Upper lobe of right lung (tissue), 1 donor: ENCODE data around the gene ALDOA. TPM values are rescaled to one million over a fixed set of nuclear protein-coding genes. Genes with fewer than 3 reads are reported as not detected.
A peak's percentile ranks its signal among the peaks of the same experiment; 100 is the strongest.

Source experiments
- ATAC-seq: fragments of 200-7000 bp; cut with Tn5 transposase; one replicate; pipeline ENCODE4 v1.9.1; 2020; ENCODE audit warnings: mild to moderate bottlenecking, moderate library complexity
- DNase-seq: peaks from one replicate; pipeline ENCODE4 v3.0.0-alpha.2; 2020
- H3K27ac ChIP-seq: fragments of 200-600 bp; one replicate; pipeline ENCODE4 v1.8.0; 2022
- H3K27me3 ChIP-seq: fragments of 200-600 bp; one replicate; pipeline ENCODE4 v1.8.0; 2022; ENCODE audit warnings: mild to moderate bottlenecking
- H3K36me3 ChIP-seq: fragments of 200-600 bp; one replicate; pipeline ENCODE4 v1.8.0; 2022
- H3K4me1 ChIP-seq: fragments of 200-600 bp; one replicate; pipeline ENCODE4 v1.8.0; 2022
- H3K4me3 ChIP-seq: fragments of 200-600 bp; one replicate; pipeline ENCODE4 v1.8.0; 2022; ENCODE audit warnings: mild to moderate bottlenecking
- H3K9me3 ChIP-seq: fragments of 200-600 bp; one replicate; pipeline ENCODE4 v1.8.0; 2022
- intact Hi-C: fragments of 100-400 bp; cut with DNase I; formaldehyde crosslinking; loops from one replicate; pipeline ENCODE4 v1.11.0; 2022
- total RNA-seq: library from RNA; stranded (reverse); fragmentation: NEBNext Ultra II Directional; extraction: Animal tissue kit (Norgen Biotek cat#: 25700); gene quantifications from one replicate; pipeline ENCODE4 v1.2.1, GENCODE V29; 2021
- TF ChIP-seq, protein P1 (sequence below): fragments of 200-600 bp; IDR thresholded peaks from one replicate; pipeline ENCODE4 v1.8.0; 2022; ENCODE audit warnings: antibody characterized with exemption
- donor health status: DM: no; HTN: yes; CAD: no; lungs with severe emphysema.

ALDOA gene
- total RNA-seq, 1 donor from 2014 or later: 689 TPM

DNA sequence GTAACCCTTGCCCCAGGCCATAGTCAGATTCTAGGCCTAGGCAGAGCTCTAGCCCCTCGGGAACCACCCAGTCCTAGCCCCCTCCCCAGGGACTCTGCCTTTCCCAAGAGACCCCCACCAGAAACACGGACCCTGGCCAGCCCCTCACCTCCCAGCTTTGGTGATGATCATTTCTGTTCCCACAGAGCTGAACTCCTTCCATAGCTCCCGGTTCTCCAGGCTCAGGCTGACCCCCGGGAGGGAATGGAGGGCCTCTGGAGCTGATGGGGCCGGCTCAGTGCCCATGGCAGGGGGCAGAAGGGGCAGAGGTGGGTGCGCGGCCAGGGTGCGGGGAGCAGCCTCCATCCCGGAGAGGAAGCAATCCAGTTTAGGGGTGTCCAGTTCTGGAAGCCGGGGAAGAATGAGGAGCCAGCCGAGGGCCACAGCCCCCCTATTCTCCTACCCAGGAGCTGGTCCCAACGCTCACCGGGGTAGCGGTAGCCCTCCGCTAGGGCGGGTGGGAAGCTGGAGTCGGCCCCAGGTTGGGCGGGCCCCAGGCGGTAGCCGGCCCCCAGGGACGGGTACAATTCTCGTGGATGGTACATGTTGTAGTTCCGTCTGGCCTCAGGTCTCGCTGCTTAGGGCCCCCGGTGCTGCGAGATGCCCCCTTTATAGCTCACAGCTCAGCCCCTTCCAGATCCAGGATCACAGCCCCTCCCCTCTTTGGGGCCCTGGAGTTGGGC is 25.2 kb downstream of the ALDOA start:
- no peak for ATAC-seq
- H3K27me3 ChIP-seq: no peaks in the 10 kb centered on the region
- no peaks in the 10 kb centered on the region for H3K9me3 ChIP-seq
- TF ChIP-seq, protein P1, sequence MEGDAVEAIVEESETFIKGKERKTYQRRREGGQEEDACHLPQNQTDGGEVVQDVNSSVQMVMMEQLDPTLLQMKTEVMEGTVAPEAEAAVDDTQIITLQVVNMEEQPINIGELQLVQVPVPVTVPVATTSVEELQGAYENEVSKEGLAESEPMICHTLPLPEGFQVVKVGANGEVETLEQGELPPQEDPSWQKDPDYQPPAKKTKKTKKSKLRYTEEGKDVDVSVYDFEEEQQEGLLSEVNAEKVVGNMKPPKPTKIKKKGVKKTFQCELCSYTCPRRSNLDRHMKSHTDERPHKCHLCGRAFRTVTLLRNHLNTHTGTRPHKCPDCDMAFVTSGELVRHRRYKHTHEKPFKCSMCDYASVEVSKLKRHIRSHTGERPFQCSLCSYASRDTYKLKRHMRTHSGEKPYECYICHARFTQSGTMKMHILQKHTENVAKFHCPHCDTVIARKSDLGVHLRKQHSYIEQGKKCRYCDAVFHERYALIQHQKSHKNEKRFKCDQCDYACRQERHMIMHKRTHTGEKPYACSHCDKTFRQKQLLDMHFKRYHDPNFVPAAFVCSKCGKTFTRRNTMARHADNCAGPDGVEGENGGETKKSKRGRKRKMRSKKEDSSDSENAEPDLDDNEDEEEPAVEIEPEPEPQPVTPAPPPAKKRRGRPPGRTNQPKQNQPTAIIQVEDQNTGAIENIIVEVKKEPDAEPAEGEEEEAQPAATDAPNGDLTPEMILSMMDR: no peak
- H3K36me3 ChIP-seq: peaks cover 18% of the 10 kb centered on the region
- peaks cover 45% of the 10 kb centered on the region for H3K4me1 ChIP-seq
- intact Hi-C loops: no loop called here
- peak overlapping the region; percentile 79 for H3K27ac ChIP-seq
- peak overlapping the region; percentile 62 for H3K4me3 ChIP-seq
- DNase-seq: no peak

DNA sequence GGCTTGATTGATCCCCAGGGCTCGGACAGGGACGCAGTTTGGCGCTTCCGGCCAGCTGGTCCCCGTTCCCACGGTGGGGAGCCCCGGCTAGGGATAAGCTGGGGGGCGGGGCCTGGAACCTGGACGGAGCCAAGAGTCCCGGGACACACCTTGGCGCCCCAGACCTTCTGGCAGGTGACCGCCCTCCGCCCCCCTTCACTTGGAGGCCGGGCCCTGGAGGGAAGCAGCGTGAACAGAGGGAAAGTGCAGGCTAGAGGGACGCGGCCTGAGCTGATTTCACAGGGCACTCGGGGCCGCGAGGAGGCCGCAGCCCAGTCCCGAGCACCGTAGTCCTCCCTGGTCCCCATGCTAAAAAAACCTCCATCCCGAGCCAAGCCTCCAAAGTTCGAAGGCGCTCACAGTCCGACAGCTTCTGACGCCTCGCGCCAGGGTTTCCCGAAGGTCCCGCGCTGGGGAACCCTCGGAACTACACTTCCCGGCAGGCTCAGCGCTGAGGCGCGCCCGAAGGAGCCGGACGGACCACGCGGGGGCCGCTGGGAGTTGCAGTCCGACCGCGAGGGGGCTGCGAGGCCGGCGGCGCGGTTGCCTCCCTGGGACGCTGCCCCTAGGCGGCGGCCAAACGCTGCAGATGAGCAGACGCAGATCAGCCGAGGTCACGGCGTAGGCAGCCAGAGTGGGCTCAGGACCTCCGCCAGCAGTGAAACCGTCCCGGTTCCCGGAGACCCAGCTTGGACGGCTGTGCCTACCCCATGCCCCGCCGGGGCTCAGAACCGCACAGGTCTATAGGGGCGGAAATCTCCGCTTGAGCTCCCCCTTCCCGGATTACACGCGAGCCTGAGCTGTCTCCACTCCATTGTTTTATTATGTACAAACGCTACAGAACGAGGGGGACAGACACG is 26.2 kb downstream of the ALDOA start, which contains the start of gene TBX6:
Gene TBX6, minus strand, starts transcription at position 451 of the 899 bp plus-strand sequence. CDS start 731 bp downstream, outside the sequence.
- Histone ChIP-seq H3K36me3 (peaks cover 18% of the 10 kb centered on the region), H3K27ac (peak within 1 kb of the TSS; percentile 79), H3K4me1 (peaks cover 48% of the 10 kb centered on the region), H3K27me3 (no peaks in the 10 kb centered on the region), H3K9me3 (no peaks in the 10 kb centered on the region), H3K4me3 (peak within 1 kb of the TSS; percentile 62)
- ATAC-seq (peak; percentile 91), DNase-seq (peak; percentile 98)
- TF ChIP-seq, protein P1: peak; percentile 78
- intact Hi-C loops: no loop called here

DNA sequence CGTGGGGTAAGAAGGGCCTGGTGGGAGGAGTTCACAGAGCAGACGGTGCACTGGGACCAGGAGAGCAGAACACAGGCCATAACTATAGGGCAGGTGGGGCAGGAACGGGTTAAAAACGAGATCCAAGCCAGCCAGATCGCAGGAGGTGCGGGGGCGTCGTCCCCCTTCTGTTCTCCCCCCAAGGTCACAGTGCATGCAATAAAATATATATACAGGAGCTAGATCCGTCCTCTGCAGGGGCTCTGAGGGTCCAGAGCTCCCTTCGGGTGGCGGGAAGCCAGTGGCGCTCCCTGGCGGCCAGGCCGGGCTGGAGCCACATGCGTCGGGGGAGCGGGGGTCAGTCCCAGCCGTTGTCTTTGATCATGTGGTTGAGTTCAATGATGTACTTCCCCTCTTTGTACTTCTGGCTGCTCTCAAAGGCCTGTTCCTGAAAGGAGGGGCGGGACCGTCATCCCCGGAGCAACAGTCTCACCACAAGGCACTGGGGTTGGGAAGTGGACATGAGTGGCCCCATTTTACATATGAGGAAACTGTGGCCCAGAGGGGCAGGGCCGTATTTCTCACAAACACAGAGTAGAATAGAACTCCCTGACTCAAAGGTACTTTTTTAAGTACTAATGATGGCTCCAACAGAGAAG is 26.9 kb downstream of the ALDOA start:
- Histone ChIP-seq H3K4me3 (peak overlapping the region; percentile 62), H3K9me3 (no peaks in the 10 kb centered on the region), H3K4me1 (peaks cover 48% of the 10 kb centered on the region), H3K36me3 (peaks cover 18% of the 10 kb centered on the region), H3K27ac (peak overlapping the region; percentile 79), H3K27me3 (no peaks in the 10 kb centered on the region)
- ATAC-seq: peak; percentile 74
- TF ChIP-seq, protein P1: peak; percentile 69
- intact Hi-C loops: no loop called here
- peak; percentile 92 for DNase-seq

DNA sequence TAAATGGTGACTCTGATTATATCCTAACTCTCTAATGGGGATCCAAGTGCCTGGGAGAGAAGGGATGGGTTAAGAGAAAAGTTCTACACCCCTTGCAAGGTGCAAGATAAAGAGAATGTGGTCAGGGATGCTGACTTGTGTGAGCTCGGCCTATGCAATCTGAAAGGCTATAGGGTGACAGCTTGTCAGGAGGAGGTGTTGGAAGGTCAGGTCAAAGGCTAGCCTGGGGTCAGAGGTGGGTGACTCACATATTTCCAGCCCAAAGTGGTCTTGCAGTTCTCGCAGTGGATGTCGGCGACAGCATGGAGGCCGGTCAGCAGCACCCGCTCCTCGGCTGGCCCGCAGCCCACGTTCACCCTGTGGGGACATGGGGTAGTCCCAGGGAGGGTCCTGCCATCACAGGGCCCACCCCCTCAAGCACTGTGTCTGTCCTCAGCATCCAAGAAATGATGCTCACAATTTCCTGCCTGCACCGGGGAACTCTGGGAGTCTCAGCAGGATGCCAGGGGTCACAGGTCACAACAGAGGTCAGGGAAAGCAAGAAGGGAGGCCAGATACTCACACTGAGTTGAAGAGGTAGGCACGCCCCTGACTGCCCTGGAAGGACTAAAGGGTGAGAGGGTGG is 29.1 kb downstream of the ALDOA start:
- TF ChIP-seq, protein P1: no peak
- ATAC-seq (no peak), DNase-seq (no peak)
- H3K4me1 ChIP-seq: peaks cover 48% of the 10 kb centered on the region
- peak overlapping the region; percentile 94 for H3K27ac ChIP-seq
- peaks cover 18% of the 10 kb centered on the region for H3K36me3 ChIP-seq
- H3K4me3 ChIP-seq: peak overlapping the region; percentile 84
- H3K27me3 ChIP-seq: no peaks in the 10 kb centered on the region
- intact Hi-C loops: no loop called here
- no peaks in the 10 kb centered on the region for H3K9me3 ChIP-seq
